GM23338 (cell line): Measurements from ENCODE around the gene ZGPAT. TPM values are rescaled to one million over a fixed set of nuclear protein-coding genes. Genes with fewer than 3 reads are reported as not detected.

Experiments
- ATAC-seq: fragments of 200-7000 bp; cut with Tn5 transposase; 3 replicates; pipeline ENCODE4 v1.9.1; 2020
- DNase-seq: peaks from one replicate; pipeline ENCODE4 v3.0.0-alpha.2; 2015; ENCODE audit warnings: low spot score
- H2AFZ ChIP-seq: fragments of 200-600 bp; sonication (generic); 2 replicates; pipeline ENCODE4 v1.8.0; 2016; ENCODE audit warnings: antibody characterized with exemption, mild to moderate bottlenecking, moderate library complexity
- H3F3A ChIP-seq: fragments of 200-600 bp; sonication (generic); replicated peaks from 2 replicates; pipeline ENCODE4 v1.8.0; 2017; ENCODE audit warnings: antibody characterized with exemption, mixed run types, low read depth
- H3K27ac ChIP-seq: fragments of 200-600 bp; sonication (generic); 2 replicates; pipeline ENCODE4 v1.6.1; 2016; ENCODE audit warnings: low read depth
- H3K27me3 ChIP-seq: fragments of 200-600 bp; sonication (generic); 2 replicates; pipeline ENCODE4 v1.8.0; 2016; ENCODE audit warnings: mild to moderate bottlenecking, mixed run types, moderate library complexity; ENCODE audit not compliant: insufficient read depth
- H3K36me3 ChIP-seq: fragments of 200-600 bp; sonication (generic); 2 replicates; pipeline ENCODE4 v1.8.0; 2016; ENCODE audit warnings: mild to moderate bottlenecking; ENCODE audit not compliant: insufficient read depth
- H3K4me1 ChIP-seq: fragments of 200-600 bp; sonication (generic); 2 replicates; pipeline ENCODE4 v1.8.0; 2016; ENCODE audit warnings: mild to moderate bottlenecking, moderate library complexity; ENCODE audit not compliant: insufficient read depth
- H3K4me2 ChIP-seq: fragments of 200-600 bp; sonication (generic); 2 replicates; pipeline ENCODE4 v1.7.1; 2017; ENCODE audit warnings: mixed run types
- H3K4me3 ChIP-seq: fragments of 200-600 bp; sonication (generic); 2 replicates; pipeline ENCODE4 v1.6.1; 2016; ENCODE audit warnings: mixed run types
- H3K79me2 ChIP-seq: fragments of 200-600 bp; sonication (generic); replicated peaks from 2 replicates; pipeline ENCODE4 v1.8.0; 2017; ENCODE audit warnings: mild to moderate bottlenecking; ENCODE audit not compliant: insufficient read depth
- H3K9me2 ChIP-seq: fragments of 200-600 bp; sonication (generic); 2 replicates; pipeline ENCODE4 v1.8.0; 2017; ENCODE audit not compliant: insufficient read depth
- H4K20me1 ChIP-seq: fragments of 200-600 bp; sonication (generic); replicated peaks from 2 replicates; pipeline ENCODE4 v1.8.0; 2017; ENCODE audit warnings: mild to moderate bottlenecking; ENCODE audit not compliant: insufficient read depth
- H3K27ac Mint-ChIP-seq: 2 replicates; pipeline ENCODE4 v1.8.0; 2020; ENCODE audit warnings: inconsistent platforms, mild to moderate bottlenecking, moderate library complexity, mixed read lengths
- H3K27me3 Mint-ChIP-seq: 3 replicates; pipeline ENCODE4 v1.8.0; 2022; ENCODE audit warnings: low read depth, mild to moderate bottlenecking, moderate library complexity, mixed read lengths, inconsistent platforms; ENCODE audit not compliant: insufficient read depth, poor library complexity
- H3K36me3 Mint-ChIP-seq: 3 replicates; pipeline ENCODE4 v1.8.0; 2021; ENCODE audit warnings: low read depth, mild to moderate bottlenecking, inconsistent platforms, moderate library complexity, mixed read lengths
- H3K4me1 Mint-ChIP-seq: 3 replicates; pipeline ENCODE4 v1.8.0; 2020; ENCODE audit warnings: mild to moderate bottlenecking, inconsistent platforms, mixed read lengths
- H3K4me3 Mint-ChIP-seq: 3 replicates; pipeline ENCODE4 v1.8.0; 2021; ENCODE audit warnings: moderate library complexity, mild to moderate bottlenecking, inconsistent platforms, mixed read lengths
- H3K9me3 Mint-ChIP-seq: 3 replicates; pipeline ENCODE4 v1.8.0; 2020; ENCODE audit warnings: moderate library complexity, mild to moderate bottlenecking, inconsistent platforms, mixed read lengths
- CREB1 ChIP-seq: fragments of 250-450 bp; sonication (Bioruptor Pico); IDR thresholded peaks from 2 replicates; pipeline ENCODE4 v1.5.0; 2020; ENCODE audit warnings: low read depth, mild to moderate bottlenecking, moderate library complexity
- EZH2phosphoT487 ChIP-seq: fragments of 200-600 bp; sonication (generic); IDR thresholded peaks from one replicate; pipeline ENCODE4 v1.8.1; 2018; ENCODE audit warnings: antibody characterized with exemption; ENCODE audit not compliant: unreplicated experiment
- JUNB ChIP-seq: IDR thresholded peaks from one replicate; pipeline ENCODE4 v1.6.1; 2016; ENCODE audit warnings: antibody characterized with exemption; ENCODE audit not compliant: unreplicated experiment
- POLR2AphosphoS5 ChIP-seq: IDR thresholded peaks from 2 replicates; pipeline ENCODE4 v1.6.1; 2016; ENCODE audit warnings: antibody characterized with exemption, low read depth
- REST ChIP-seq: IDR thresholded peaks from one replicate; pipeline ENCODE4 v1.6.1; 2018; ENCODE audit warnings: antibody characterized with exemption; ENCODE audit not compliant: unreplicated experiment
- STAT1 ChIP-seq: IDR thresholded peaks from one replicate; pipeline ENCODE4 v1.6.1; 2016; ENCODE audit warnings: antibody characterized with exemption; ENCODE audit not compliant: unreplicated experiment
- ZNF331 ChIP-seq: fragments of 250-450 bp; sonication (Bioruptor Pico); IDR thresholded peaks from 2 replicates; pipeline ENCODE4 v1.5.0; 2020; ENCODE audit warnings: low read depth, mild to moderate bottlenecking, moderate library complexity
- polyA plus RNA-seq: library from polyadenylated mRNA; unstranded; fragments of >200 nt; fragmentation: Nextera tagmentation; extraction: Ambion mirVana; gene quantifications from 2 replicates; pipeline ENCODE4 v1.2.1, GENCODE V29; 2016
- total RNA-seq: library from RNA; depleted of rRNA; stranded (reverse); fragments of >200 nt; shearing (Covaris generic); gene quantifications from 2 replicates; pipeline ENCODE4 v1.2.3, GENCODE V29; 2014

The ZGPAT gene
- total and polyA plus RNA-seq, 2 experiments from 2014 or later = 25.0 to 39.2 TPM

GRCh38 chr20:63697357-63697867 is 10.4 kb upstream of the ZGPAT start:
- no peaks in the 10 kb centered on the region for H4K20me1 ChIP-seq
- no peaks in the 10 kb centered on the region for H3K27me3 ChIP-seq
- H3K27me3 Mint-ChIP-seq = peaks cover 29% of the 10 kb centered on the region
- H3K27ac Mint-ChIP-seq = no peak overlapping the region
- H3K4me3 Mint-ChIP-seq = peak overlapping the region; percentile 61
- H3K36me3 ChIP-seq = no peaks in the 10 kb centered on the region
- no peaks in the 10 kb centered on the region for H3K4me1 ChIP-seq
- peak overlapping the region; percentile 65 for H3K4me3 ChIP-seq
- H3F3A ChIP-seq = peaks cover 4% of the 10 kb centered on the region; the same call in 1 of the 2 replicates
- no peak for DNase-seq
- peak overlapping the region; percentile 88 for H3K4me2 ChIP-seq
- H3K9me3 Mint-ChIP-seq = peaks cover 12% of the 10 kb centered on the region; the same call in 2 of the 3 replicates
- peaks cover 21% of the 10 kb centered on the region for H3K36me3 Mint-ChIP-seq
- no peaks in the 10 kb centered on the region for H3K9me2 ChIP-seq
- ATAC-seq = peak; percentile 15
- TF ChIP-seq ZNF331 (CRISPR knock-in tag) (no peak), CREB1 (CRISPR knock-in tag) (no peak), EZH2phosphoT487 (no peak), REST (no peak), JUNB (no peak)
- no peak overlapping the region for H2AFZ ChIP-seq
- H3K4me1 Mint-ChIP-seq = peaks cover 3% of the 10 kb centered on the region; the same call in 2 of the 3 replicates
- no peak overlapping the region for H3K27ac ChIP-seq
- no peaks in the 10 kb centered on the region for H3K79me2 ChIP-seq

- Histone ChIP-seq H3K27ac (no peak overlapping the region), H3K4me1 (no peaks in the 10 kb centered on the region), H3K4me3 (no peak overlapping the region), H3K79me2 (no peaks in the 10 kb centered on the region), H4K20me1 (no peaks in the 10 kb centered on the region), H2AFZ (no peak overlapping the region), H3K4me2 (no peak overlapping the region), H3F3A (peaks cover 4% of the 10 kb centered on the region; the same call in 1 of the 2 replicates), H3K27me3 (no peaks in the 10 kb centered on the region), H3K9me2 (no peaks in the 10 kb centered on the region), H3K36me3 (no peaks in the 10 kb centered on the region)
- peak overlapping the region; percentile 29; the same call in 1 of the 3 replicates for H3K4me3 Mint-ChIP-seq
- H3K9me3 Mint-ChIP-seq = peaks cover 7% of the 10 kb centered on the region; the same call in 2 of the 3 replicates
- H3K4me1 Mint-ChIP-seq = peaks cover 3% of the 10 kb centered on the region; the same call in 2 of the 3 replicates
- peaks cover 16% of the 10 kb centered on the region for H3K36me3 Mint-ChIP-seq
- no peak for ATAC-seq
- no peak overlapping the region for H3K27ac Mint-ChIP-seq
- H3K27me3 Mint-ChIP-seq = peaks cover 23% of the 10 kb centered on the region
- TF ChIP-seq POLR2AphosphoS5 = 0 out of 2 replicates have a peak, but pooled peaks have one; percentile 8
- TF ChIP-seq STAT1 = no peak
- DNase-seq = peak; percentile 46
Observed at GRCh38 chr20:63697868-63698545, 9.8 kb upstream of the ZGPAT start.
